ENCODE results near the gene ERCC6L2.

ERCC6L2 gene

DNA sequence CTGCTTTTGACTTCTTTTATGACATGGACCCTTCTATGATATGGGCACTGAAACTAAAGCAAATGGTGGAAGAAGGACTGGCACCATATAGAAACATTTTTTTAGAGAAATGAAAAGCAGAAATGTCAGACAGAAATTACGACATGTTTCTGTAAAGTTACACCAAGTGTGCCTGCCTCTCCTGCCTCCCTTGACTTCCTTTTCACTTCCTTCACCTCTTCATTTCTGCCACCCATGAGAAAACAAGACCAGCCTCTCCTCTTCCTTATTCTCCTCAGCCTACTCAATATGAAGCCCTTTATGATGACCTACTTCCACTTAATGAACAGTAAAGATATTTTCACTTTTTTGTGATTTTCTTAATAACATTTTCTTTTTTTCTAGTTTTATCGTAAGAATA, 44.5 kb downstream of the ERCC6L2 start:
- DNase-seq (ENCODE audit: low read depth): no peak

GRCh38 chr9:95923794-95924193, 48.3 kb downstream of the ERCC6L2 start:
- no peak for DNase-seq (ENCODE audit: low read depth)

DNA sequence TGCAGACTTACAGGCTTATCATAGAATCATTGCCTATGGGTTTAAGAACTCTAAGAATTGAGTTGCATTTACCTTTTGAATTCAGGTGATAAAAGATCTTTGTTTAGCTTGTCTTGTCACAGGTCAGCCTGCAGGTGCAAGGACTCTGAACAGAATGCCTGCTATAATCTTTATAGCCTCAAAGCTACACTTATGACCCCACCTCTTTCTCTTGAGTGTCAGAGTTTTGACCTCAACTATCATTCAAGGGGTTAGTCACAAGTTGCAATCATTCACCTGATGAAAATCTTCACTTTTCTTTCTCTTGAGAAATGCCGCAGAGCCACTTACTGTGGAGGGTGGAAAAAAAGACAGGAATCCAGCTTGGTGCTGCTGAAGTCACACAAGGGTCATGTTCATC, 49.5 kb downstream of the ERCC6L2 start:
- DNase-seq (ENCODE audit: low read depth): no peak

GRCh38 chr9:95927271-95928004, 51.9 kb downstream of the ERCC6L2 start:
- DNase-seq (ENCODE audit: low read depth): no peak

- no peak for DNase-seq (ENCODE audit: low read depth)
These were observed 54.8 kb downstream of the ERCC6L2 start for GRCh38 chr9:95930277-95930676.

GRCh38 chr9:95935861-95936578, 60.5 kb downstream of the ERCC6L2 start:
- DNase-seq (ENCODE audit: low read depth): no peak

GRCh38 chr9:95936579-95937075, 61.1 kb downstream of the ERCC6L2 start:
- no peak for DNase-seq (ENCODE audit: low read depth)

- no peak for DNase-seq (ENCODE audit: low read depth)
These were observed 61.6 kb downstream of the ERCC6L2 start for GRCh38 chr9:95937131-95937530.

DNA sequence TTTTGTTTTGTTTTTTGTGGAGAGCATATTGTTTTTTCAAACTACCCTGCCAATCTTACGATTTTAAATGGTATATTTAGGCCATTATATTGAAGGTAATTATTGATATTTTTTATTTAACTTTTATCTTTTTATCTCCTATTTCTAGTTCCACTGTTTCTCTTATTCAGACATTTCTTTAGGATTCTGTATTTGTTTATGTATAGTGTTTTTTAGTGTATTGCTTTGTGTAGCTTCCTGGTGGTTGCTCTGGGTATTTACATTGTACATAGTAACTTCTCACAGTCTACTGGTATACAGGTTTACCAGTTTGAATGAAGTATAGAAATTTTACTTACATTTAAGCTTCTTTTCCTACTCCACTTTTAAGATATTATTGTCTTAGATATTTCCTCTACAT, 63.2 kb downstream of the ERCC6L2 start:
- DNase-seq (ENCODE audit: low read depth): no peak

GRCh38 chr9:95939472-95939871, 64.0 kb downstream of the ERCC6L2 start:
- DNase-seq (ENCODE audit: low read depth): no peak

DNA sequence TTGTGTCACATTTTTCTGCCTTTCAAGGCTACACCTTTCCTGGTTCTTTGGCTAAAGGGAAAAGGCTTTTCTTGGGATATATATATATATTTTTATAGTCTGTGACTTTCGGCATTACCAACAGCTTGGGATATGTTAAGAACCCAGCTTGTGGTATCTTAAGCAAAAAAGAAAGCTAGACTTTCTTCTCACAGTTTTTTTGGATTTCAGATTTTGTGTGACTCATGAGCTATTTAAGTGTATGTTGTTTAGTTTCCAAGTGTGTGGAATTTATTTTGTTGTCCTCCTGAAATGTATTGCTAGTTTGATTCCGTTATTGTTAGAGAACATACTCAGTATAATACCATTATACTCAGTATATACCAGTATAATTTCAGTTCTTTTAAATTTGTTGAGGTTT, 64.8 kb downstream of the ERCC6L2 start:
- no peak for DNase-seq (ENCODE audit: low read depth)

- DNase-seq (ENCODE audit: low read depth): no peak
These were observed 66.5 kb downstream of the ERCC6L2 start for GRCh38 chr9:95942016-95942415.

- DNase-seq (ENCODE audit: low read depth): no peak
These were observed 71.6 kb downstream of the ERCC6L2 start for GRCh38 chr9:95947118-95947517.

- DNase-seq (ENCODE audit: low read depth): no peak
These were observed 77.0 kb downstream of the ERCC6L2 start for GRCh38 chr9:95952471-95952870.

DNA sequence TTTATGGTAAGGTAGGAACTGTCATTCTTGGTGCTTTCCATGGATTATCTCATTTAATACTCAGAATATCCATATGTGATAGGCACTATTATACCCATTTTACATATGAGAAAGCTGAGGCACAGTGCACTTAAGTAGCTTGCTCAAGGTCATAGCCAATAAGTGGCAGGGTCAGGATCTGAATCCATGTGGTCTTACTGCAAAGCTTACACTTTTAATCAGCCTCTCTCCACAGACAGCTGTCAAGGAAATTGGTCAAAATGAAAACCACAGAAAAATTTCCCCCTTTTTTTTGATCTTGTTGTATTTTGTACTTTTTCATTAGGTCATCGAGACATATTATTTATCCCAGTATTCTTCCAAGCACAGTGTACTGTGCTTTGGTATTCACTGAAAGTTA, 78.5 kb downstream of the ERCC6L2 start:
- no peak for DNase-seq (ENCODE audit: low read depth)

- no peak for DNase-seq (ENCODE audit: low read depth)
These were observed 79.4 kb downstream of the ERCC6L2 start for GRCh38 chr9:95954940-95955339.

- no peak for DNase-seq (ENCODE audit: low read depth)
These were observed 87.4 kb downstream of the ERCC6L2 start for GRCh38 chr9:95962936-95963335.

DNA sequence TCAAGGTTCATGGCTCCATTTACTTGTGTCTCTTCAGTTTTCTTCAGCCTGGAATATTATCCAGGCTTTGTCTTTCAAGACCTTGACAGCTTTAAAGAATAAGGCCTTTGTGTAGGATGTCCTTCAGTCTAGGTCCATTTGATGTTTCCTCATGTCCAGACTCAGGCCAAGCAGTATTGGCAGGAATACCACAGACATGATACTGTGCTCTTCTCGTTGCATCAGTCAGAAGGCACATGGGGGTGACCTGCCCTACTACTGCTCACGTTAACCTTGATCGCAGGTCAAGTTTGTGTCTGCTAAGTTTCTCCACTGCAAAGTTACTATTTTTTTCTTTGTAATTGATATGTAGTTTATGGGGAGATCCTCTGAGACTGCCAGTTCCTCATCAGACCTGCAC, 88.2 kb downstream of the ERCC6L2 start:
- no peak for DNase-seq (ENCODE audit: low read depth)

- no peak for DNase-seq (ENCODE audit: low read depth)
These were observed 90.8 kb downstream of the ERCC6L2 start for GRCh38 chr9:95966306-95966705.

DNA sequence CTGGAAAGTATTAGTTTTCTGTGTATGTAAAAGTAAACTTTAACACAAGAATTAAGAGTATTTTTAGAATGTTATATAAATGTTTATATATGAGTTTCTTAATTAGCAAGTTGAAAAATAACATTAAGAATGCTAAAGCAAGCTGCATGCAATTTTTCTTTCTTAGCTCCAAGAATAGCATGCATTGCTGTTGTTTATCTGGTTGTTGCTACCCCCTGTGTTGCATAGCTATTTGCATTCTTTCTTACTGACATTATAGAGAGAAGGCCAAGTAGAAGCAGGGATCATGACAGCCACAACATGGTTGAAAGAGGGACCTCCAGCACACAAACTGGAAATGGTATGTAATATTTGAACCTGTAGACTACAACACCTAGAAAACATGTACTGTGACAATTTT, 94.8 kb downstream of the ERCC6L2 start:
- DNase-seq (ENCODE audit: low read depth): no peak

GRCh38 chr9:95971815-95972214, 96.3 kb downstream of the ERCC6L2 start:
- DNase-seq (ENCODE audit: low read depth): no peak

DNA sequence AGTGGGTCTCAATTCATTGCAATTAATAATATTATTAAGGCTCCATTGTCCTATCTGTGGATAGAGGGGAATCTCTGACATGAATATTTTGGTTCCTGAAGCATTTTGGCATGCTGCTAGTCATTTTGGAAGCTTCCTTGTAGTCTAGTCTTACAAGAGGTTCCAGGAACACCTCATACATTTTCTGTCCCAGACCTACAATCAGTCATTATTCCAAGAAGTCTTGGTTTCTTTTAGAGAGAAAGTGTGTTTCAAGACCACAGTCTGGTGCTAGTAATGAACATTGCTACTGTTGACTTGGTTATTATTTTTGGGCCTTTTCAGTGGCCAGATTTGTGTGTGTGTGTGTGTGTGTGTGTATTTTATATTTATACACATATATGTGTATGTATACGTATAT, 98.9 kb downstream of the ERCC6L2 start:
- DNase-seq (ENCODE audit: low read depth): no peak

DNA sequence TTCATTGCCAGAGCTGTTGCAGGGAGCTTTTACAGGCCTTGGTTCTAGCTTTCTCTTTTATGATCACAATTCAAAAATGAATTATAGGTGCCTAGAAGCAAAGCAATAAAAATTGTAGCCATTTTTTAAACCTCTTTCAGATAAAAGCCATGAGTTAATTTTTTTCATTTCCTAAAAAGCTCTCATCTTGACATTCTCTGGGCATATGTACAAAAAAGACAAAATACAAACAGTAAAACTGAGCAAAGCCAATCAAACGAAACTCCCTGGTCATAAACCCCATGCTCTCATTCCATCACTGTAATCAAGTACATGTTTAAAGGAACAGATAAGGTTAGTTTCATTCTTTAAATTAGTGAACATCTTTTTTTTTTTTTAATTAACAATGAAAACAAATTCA, 101.9 kb downstream of the ERCC6L2 start:
- DNase-seq (ENCODE audit: low read depth): no peak

DNA sequence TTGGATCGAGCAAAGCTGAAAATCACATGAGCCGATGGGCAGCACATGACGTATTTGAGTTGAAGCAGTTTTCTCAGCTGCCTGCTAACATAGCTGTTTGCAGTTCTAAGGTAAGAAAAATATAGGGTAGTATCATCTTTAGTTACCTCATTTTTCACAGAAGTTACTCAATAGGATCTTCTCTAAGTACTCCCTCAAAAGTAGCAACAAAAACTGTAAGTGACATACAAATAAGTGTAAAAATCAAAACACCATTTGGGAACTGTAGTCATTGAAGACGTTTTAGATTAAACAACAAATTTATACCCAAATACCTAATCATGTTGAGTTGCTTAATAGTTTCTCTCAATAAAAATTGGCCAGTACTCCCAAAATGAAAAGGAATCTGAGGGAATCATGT, 102.6 kb downstream of the ERCC6L2 start:
- DNase-seq (ENCODE audit: low read depth): no peak
